ENCODE results near the gene PFKP.

- TF ChIP-seq EZH2 (IDR thresholded peaks at IDR 0.05): no peak
- TF ChIP-seq, protein P1, sequence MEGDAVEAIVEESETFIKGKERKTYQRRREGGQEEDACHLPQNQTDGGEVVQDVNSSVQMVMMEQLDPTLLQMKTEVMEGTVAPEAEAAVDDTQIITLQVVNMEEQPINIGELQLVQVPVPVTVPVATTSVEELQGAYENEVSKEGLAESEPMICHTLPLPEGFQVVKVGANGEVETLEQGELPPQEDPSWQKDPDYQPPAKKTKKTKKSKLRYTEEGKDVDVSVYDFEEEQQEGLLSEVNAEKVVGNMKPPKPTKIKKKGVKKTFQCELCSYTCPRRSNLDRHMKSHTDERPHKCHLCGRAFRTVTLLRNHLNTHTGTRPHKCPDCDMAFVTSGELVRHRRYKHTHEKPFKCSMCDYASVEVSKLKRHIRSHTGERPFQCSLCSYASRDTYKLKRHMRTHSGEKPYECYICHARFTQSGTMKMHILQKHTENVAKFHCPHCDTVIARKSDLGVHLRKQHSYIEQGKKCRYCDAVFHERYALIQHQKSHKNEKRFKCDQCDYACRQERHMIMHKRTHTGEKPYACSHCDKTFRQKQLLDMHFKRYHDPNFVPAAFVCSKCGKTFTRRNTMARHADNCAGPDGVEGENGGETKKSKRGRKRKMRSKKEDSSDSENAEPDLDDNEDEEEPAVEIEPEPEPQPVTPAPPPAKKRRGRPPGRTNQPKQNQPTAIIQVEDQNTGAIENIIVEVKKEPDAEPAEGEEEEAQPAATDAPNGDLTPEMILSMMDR (IDR thresholded peaks at IDR 0.05): no peak
- no peak for TF ChIP-seq EZH2phosphoT487 (IDR thresholded peaks at IDR 0.05)
Observed at GRCh38 chr10:3152566-3152935, 85.2 kb downstream of the PFKP start.

Measured in neural progenitor cell (in vitro differentiated cells).